GM19467 (cell line): ENCODE data around the gene AURKAIP1.
"Not testable (repeated sequence)": the region's sequence is repeated elsewhere in the genome, so short reads cannot be mapped to it uniquely, and the experiment has no call there.

Experiments
- ATAC-seq: cut with Tn5 transposase; IDR thresholded peaks from one replicate; pipeline ENCODE4 v1.9.1; 2021; ENCODE audit warnings: mild to moderate bottlenecking, moderate library complexity; ENCODE audit not compliant: unreplicated experiment

The AURKAIP1 gene

DNA sequence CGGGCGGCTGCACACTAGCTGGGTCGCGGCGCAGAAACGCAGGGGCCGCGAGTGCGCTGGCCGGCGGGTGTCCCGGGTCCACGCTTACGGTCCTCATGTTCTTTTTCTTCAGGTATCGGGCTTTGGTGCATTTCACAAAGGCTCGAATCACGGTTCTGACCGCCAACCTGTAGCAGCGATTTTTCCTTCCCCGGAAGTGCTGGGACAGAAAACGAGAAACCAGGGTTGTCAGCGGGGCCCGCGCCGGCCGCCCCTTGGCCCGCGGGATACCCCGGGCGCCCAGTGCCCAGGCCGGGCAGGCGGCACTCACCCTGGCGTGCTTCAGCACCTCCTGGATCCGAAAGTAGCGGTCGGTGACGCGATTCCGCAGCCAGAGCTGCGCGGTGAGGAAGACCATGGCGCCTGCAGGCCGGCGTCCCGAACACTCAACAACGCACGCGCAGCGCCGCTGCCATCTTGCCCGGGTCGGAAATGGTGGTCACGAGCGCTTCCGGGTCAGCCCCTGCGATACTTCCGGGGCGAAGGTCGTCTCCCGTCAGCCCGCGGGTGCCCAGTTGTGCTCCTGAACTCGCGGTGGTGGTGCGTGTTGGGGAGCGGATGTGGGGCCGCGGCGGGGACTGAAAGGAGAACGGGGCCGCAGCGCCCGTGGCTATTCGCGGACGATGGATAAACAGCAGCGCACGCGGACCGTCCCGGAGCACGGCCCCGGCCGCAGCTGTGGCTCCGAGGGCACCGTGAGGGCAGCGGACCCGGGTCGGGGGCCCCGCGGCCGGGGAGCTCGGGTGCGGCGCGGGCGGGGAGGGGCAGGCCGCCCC is 32.0 kb upstream of the AURKAIP1 start, which contains the start of gene MRPL20:
MRPL20 (minus strand) TSS at position 473 of the 815 bp plus-strand sequence; CDS start at position 397, 76 bp downstream.
- ATAC-seq, result peak; percentile 82

- ATAC-seq, result no peak
Measured at GRCh38 chr1:1406101-1406820, 31.3 kb upstream of the AURKAIP1 start.

- no peak for ATAC-seq
Measured at GRCh38 chr1:1403653-1404052, 28.6 kb upstream of the AURKAIP1 start.

- ATAC-seq, result not testable (repeated sequence)
Measured at GRCh38 chr1:1402901-1403392, 27.9 kb upstream of the AURKAIP1 start.

DNA sequence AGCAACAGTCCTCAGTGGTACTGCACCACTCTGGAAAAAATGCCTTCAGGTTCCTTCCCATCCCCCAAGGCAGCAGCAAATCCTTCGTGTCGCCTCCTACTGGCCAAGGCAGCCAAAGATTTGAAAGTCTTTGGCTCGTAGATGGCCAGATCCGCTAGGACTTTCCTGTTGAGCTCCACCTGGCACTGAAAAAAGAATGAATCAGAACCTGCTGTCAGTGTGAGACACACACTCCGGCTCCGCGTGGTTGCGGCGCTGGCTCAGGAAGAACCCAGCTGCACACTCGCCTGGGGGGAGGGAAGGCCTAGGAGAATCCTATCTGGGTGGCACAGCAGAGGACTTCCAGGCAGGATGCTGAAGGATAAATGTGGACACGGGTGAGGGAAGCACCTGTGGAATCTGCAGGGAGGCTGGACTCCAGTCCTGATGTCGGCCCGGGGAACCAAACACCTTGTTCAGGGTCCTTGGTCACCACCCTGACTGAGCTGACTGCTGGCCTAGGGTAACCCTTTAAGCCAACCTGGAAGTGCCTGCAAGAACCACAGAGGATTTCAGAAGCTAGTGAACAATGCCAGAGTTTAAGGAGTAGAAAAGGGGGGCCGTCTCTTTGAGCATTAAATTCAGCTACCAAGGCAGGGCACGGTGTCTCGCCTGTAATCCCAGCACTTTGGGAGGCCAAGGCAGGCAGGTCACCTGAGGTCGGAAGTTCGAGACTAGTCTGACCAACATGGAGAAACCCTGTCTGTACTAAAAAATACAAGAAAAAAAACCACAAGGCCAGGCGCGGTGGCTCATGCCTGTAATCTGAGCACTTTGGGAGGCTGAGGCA is 27.3 kb upstream of the AURKAIP1 start:
- ATAC-seq, result no peak

GRCh38 chr1:1401457-1402010 is 26.5 kb upstream of the AURKAIP1 start:
- no peak for ATAC-seq

DNA sequence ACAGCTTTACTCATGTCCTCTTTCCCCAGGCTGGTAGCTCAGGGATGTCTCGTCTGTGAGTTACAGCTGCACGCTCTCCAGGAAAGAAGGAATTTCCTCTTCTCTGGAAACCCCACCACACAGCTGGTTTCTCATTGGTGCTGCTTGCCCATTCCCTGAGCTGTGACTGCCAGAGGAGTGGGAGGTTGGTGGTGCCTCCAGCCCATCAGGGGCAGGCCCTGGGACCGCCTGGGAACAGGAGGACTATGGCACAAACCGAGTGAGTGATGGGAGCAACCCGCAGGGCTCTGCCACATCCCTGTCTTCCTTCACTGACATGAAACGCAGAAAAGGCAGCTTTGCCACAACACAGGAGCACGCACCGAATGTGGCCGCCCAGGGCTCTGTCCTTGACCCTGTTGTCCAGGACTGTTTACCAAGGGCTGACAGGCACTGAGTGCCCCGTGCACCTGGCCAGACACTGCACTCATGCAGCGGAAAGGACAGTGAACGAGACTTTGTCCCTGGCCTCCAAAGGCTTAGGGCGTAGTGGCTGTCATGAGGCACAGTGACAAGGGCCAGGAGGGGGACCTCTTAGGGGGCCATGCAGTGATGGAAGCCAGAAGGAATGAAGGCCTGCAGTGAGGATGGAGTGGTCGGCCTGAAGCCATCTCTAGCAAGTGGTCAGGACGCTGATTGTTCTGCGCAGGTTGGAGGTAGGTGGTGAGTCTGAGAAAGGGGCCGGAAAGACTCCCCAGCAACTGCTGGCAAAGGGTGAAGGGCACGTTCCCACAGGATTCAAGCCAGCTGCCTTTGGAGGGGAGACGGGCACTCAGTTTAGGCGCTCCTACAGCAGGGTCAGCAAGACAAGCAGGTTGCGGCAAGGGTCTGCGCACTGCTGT is 25.8 kb upstream of the AURKAIP1 start:
- no peak for ATAC-seq

DNA sequence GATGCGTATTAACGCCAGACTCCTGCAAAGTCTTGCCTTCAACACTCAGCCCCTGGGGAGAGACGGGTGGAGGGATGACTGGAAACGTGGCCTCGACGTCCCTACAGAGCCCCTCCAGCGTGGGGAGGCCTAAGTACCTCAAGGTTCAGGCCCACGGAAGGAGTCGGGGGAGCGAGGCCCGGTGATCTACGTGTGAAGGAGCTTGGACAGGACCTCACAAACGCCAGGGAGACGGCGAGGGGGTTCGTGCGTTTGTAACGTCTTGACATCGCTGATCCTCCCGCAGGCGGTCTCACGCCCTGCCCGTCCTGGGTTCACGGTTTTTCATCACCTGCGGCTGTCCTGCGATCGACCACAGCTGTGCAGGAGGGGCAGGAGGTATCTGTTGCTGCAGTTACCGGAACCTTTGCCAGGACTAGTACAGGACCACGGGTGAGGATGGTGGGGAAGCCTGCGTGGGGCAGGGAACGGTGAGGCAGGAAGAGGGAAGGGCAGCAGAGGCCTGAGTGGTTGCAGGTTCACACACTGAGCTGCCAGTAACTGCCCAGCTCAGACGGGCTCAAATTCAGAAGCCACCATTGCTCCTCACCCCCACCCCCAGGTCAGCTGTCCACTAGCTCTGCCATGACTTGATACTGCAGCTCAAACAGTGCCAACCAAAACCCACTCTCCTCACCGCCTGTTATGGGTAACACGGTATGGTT is 25.0 kb upstream of the AURKAIP1 start:
- ATAC-seq, result no peak

DNA sequence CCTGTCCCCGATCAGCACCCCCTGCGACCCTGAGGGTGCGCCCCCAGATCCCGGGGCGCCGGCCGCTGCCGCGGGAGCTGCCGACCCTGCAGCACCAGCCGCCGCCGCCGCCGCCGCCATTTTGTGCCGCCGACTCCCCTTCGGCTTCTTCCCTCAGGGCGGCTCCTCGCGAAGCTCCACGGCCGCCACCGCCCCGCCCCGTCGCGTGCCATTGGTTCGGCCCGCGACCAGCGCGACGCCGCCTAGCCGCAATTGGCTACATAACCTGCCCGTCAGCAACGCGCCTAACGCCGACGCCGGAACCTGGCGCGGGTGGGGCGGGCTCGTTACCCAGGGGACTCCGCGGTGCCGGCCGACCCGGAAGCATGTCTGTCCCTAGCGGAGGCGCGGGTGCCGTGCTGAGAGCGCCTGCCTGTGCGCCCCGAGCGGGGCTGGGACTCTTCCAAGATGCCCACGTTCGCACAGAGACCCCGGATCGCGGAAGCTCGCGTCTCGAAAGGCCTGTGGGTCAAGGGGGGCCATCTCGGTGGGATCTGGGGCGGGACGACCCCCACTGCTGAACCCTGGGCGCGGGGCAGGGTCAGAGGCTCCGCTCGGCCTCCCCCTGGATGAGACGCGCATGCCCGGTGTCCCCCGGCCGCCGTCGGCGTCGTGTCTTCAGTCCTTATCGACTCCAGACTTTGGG is 24.3 kb upstream of the AURKAIP1 start, which contains the start of gene CCNL2:
CCNL2 (minus strand) TSS at position 149 of the 685 bp plus-strand sequence; CDS start at position 120, 29 bp downstream.
- ATAC-seq, result peak; percentile 92

GRCh38 chr1:1398677-1399186 is 23.7 kb upstream of the AURKAIP1 start:
- no peak for ATAC-seq

DNA sequence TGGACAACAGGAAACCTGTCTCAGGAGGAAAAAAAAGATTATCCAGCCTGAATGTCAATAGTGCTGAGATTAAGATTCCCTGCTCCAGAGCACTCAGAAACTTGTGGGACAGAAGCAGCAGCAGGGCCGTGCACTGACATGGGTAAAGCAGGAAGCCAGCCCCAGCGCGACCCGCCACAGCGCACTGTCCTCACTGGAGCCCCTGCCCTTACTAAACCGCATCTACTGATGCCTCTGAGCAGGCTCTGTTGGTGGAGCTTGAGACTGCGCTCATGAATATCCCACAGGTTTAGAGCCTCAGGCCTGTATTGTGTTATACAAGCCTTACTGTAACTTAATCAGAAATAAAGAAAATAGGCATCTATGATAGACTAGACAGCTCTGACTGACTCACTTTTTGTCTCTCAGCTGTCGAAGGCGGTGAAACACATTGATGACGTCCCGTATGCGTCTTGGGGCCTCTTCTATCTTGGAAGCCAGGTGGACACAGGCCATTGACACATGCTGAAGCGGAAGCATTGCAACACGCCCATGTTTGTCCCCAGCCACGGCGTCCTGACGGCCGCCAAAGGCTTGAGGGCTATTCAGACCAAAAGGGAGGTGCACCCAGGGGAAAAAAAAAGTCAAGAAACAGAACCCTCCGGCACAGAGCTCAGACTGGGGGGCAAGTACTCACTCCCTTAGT is 23.0 kb upstream of the AURKAIP1 start:
- no peak for ATAC-seq

- ATAC-seq, result no peak
Measured at GRCh38 chr1:1395166-1395565, 20.2 kb upstream of the AURKAIP1 start.

GRCh38 chr1:1394116-1394515 is 19.1 kb upstream of the AURKAIP1 start:
- ATAC-seq, result no peak

DNA sequence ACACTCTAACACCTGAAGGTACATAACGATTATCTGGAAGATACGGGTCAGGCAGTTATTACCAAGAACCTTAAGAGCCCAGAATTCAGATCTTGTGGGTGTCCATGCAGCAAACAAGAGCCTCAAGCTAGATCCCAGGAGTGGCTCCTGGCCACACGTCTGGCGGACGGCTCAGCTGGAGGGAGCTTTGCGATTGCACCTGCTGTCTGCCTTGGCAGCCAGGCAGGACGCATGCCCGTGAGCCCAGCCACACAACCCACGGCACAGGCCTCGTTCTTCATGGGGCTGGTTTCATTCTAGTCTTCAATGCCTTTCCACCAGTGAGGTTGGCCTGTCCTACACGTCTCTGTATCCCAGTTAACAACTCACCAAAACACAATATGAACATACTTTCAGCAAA is 18.4 kb upstream of the AURKAIP1 start:
- no peak for ATAC-seq

DNA sequence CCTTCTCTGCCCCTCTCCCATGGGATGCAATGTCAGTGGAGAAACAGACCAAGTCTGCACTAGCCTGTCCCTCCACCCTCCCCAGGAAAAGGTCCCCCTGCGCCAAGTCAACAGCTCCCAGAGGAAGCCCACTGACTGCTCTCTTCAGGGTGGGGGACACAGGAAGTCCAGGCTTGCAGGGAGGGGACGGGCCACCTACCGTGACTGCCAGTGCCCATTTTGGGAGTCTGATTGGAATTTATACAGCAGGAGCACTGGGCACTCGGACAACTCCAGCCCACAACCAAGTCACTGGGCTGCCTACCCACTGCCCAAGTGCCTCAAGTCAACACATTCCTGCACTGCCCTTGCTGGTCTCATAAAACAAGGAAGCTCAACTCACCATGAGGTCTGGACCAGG is 18.0 kb upstream of the AURKAIP1 start:
- ATAC-seq, result no peak

DNA sequence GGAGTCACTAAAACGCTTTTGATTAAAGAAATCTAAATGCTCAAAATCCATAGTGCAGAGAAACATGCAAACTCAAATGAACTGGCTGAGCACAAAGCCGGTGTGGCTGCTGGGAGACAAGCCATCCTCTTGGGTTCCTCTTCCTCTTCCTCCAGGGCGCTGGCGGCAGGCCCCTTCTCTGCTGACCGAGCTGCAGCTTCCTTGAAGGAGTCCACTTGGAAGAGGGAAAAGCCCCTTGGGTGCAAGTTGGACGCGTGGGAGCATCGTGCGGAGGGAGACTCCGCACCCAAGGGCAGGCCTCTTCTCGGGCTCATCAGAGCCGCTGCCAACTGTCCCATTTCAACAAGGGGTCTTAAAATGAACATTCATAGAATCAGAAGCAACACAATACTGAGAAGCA is 16.2 kb upstream of the AURKAIP1 start:
- no peak for ATAC-seq

DNA sequence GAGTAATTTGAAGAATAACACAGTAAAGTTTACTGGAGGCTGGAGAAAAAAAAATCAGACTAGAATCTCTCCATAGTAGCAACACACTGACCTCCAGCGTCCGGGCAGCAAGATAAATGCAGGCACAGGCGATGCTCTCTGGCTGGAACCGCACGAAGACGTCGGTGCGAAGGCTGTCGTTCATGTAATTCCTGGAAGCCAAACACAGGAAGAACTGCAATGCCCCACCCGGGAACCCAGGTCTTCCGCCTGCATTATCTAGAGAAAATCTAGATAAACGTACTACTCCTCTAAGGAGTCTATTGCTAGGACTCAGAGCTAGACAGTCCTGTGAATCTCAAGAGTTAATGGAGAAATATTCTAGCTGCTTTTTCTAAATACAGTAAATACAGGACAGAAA is 15.7 kb upstream of the AURKAIP1 start:
- ATAC-seq, result no peak

GRCh38 chr1:1388078-1388472 is 13.1 kb upstream of the AURKAIP1 start:
- ATAC-seq, result no peak
